Measurements from ENCODE around the gene CACFD1.

The CACFD1 gene

DNA sequence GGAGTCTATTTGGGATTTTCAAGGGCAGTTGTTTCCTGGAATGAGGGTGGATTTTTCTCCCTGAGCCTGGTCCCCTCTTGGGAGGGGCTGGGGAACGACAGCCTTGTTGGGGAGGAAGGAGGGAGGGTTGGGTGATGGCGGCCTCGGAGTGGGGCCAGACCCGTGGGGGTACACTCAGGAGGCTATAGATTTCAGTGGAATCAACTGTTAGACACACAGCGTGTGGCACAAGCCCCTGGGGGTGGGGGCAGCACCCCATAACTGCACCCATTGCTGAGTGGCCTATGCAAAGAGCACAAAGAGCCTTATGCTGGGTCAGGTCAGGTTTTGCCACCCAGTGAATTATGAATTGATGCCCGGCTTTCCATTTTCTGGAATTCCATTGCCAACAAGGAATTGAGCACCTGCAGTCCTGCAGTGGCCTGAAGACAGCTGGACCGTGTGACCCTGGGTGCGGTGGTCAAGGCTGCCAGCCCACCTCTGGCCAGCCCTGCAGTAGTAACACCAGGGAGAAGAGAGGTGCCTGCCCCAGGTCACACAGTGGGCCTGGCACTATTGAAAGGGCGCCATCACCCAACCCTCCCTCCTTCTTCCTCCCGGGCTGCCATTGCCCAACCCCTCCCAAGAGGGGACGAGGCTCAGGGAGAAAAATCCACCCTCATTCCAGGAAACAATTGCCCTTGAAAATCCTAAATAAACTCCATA, 56.6 kb downstream of the CACFD1 start:
- no peak for DNase-seq

DNA sequence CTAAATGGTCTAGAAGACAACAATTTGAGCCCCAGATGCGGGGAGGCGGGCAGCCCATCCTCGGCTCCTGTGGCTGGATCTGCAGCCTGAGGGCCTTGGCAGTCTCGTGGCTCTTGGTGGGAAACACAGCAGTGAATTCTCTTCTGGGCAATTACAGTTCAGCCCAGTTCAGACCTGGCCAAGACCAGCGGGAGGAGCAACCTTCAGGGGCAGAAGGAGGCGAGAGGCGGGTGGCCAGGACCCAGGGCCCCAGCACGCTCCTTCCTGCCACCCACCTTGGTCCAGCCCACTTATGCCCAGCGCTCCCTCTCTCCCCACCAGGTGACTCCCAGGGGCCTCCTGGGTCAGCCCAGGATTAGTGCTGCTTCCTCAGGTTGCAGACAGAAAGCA, 57.2 kb downstream of the CACFD1 start:
- no peak for DNase-seq

DNA sequence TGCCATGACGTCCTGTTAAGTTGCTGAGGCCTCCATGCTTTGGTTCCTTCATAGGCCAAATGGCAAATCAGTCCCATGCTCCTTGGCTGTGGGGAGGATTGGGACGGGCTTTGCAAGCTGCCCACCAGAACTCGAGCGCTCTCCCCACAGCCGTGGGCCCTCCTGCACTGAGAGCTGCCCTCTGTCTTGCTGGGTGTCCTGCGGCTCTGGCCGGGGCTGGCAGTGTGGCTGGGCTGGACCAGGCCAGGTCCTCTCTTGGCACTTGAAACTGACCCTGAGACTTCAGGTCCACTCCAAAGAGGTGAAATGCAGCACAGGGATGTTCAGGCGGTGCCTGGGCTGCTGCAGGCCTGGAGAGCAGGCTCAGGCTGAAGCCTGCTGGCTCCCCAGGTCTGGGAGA, 57.9 kb downstream of the CACFD1 start:
- DNase-seq = no peak

DNA sequence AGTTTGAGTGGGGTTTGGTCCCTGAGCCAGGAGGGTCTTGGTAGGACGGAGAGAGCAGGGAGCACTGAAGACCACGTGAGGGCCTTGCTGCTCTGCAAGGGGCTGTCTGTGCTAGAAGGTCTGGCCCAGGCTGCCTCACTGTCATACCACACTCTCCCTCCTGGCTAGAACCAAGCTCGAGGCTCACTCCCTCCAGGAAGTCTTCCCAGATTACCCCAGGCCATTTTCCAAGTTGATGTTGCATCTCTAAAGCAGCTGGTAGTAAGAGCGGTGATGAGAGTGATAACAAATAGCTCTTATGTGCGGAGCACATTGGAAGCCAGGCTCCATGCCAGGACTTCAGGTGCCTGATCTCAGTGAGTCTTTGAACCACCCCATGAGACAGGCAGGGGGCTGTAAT, 58.4 kb downstream of the CACFD1 start:
- DNase-seq = no peak

DNA sequence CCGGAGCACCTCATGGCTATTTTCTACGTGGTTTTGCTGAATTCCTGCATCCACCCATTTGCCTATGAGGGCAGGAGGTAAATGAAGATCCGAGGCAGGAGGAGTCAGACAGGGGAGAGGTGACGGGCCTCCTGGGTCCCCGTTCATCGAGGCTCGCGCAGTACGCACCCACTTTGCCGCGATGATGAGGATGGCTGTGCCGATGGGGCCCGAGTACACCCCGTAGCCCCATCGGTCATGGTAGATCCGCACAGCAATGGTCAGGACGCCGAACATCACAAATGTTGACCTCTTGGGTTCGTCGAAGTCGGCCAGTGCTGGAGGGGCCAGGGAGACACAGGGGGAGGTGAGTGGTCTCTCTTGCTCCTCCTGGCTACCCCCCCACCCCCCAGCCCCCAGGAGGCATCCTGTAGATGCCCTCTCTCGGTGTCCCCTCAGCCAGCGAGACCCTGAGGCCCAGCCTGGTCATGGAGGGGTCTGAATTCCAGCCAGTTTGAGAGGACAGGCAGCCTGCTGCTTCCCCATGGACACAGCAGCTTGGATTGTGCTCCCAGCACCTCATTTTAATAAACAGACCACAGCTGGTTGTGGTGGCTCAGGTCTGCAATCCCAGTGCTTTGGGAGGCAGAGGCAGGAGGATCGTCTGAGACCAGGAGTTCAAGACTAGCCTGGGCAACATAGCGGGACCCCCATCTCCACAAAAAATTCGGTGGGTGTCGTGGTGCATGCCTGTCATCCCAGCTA, 59.1 kb downstream of the CACFD1 start:
- DNase-seq = no peak

GRCh38 chr9:133519693-133520092, 59.9 kb downstream of the CACFD1 start:
- DNase-seq = no peak

DNA sequence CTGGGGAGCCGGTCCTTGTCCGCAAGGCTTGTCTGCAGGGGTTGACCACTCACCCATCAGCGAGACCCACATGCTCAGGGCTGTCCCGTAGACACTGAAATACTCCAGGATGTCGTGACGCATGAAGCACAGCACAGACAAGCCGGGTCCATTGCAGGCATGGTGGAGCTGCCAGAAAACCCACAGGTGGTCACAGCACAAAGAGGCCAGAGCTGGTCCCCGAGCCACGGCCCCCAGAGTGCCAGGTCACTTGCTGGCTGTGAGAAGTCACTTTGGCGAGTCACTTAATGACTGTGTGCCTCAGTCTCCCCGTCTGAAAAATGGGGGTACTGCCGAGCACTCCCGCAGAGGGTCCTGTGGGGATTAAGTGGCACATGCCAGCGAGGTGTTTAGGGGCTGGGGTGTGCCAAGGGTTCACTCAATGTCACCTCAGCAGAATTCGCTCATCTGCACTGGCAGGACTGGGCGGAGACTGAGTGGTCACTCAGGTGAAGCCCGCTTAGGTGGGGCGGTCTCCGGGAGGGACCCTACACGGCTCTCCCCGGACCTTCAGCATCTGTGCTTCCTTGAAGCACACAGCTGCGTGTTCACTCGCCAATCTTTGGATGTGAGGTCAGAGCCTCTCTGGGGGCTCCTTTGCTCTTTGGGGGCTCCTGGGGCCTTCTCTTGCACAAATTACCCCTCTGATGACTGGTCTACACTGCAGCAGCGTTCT, 60.5 kb downstream of the CACFD1 start:
- DNase-seq = no peak

Measured in right kidney (tissue), 1 donor.